ENCODE data around the gene FLT1.

Gene FLT1, protein sequence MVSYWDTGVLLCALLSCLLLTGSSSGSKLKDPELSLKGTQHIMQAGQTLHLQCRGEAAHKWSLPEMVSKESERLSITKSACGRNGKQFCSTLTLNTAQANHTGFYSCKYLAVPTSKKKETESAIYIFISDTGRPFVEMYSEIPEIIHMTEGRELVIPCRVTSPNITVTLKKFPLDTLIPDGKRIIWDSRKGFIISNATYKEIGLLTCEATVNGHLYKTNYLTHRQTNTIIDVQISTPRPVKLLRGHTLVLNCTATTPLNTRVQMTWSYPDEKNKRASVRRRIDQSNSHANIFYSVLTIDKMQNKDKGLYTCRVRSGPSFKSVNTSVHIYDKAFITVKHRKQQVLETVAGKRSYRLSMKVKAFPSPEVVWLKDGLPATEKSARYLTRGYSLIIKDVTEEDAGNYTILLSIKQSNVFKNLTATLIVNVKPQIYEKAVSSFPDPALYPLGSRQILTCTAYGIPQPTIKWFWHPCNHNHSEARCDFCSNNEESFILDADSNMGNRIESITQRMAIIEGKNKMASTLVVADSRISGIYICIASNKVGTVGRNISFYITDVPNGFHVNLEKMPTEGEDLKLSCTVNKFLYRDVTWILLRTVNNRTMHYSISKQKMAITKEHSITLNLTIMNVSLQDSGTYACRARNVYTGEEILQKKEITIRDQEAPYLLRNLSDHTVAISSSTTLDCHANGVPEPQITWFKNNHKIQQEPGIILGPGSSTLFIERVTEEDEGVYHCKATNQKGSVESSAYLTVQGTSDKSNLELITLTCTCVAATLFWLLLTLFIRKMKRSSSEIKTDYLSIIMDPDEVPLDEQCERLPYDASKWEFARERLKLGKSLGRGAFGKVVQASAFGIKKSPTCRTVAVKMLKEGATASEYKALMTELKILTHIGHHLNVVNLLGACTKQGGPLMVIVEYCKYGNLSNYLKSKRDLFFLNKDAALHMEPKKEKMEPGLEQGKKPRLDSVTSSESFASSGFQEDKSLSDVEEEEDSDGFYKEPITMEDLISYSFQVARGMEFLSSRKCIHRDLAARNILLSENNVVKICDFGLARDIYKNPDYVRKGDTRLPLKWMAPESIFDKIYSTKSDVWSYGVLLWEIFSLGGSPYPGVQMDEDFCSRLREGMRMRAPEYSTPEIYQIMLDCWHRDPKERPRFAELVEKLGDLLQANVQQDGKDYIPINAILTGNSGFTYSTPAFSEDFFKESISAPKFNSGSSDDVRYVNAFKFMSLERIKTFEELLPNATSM (N-terminal part only)

DNA sequence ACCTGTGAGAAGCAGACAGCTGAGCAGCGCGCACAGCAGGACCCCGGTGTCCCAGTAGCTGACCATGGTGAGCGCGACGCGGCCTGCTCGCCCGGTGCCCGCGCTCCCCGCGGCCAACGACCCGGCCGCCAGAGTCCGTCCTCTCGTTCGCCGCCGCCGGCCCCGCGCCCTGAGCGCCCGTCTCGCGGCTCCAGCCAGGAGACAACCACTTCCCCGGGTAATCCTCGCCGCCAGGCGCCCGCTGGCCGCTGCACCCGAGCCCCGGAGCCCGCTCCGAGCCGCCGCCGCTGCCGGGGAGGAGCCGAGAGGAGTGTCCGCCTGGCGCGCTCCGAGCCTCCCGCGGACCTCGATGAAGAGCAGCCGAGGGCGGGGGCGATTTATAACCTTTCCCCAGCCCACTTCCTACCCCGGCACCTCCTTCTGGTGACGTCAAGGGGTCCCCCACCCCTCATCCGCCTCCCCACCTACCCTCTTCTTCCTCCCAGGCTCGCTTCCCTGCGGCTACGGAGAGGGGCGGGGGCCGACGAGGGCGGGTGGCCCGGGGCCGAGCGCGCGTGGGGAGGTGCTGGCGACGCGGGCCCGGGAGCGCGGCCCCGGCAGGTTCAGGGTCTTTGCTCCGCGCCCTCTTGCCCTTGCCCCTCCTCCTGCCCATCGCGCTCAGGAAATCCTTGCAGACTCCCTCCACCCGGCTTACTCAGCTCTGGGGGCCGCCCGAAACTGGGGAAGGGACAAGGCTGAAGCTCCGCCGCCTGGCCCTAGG is at the start of gene FLT1:
Gene FLT1, minus strand, starts transcription at position 351 of the 760 bp plus-strand sequence. Its CDS starts 285 bp downstream, at position 66.
- FAIRE-seq, result no peak

DNA sequence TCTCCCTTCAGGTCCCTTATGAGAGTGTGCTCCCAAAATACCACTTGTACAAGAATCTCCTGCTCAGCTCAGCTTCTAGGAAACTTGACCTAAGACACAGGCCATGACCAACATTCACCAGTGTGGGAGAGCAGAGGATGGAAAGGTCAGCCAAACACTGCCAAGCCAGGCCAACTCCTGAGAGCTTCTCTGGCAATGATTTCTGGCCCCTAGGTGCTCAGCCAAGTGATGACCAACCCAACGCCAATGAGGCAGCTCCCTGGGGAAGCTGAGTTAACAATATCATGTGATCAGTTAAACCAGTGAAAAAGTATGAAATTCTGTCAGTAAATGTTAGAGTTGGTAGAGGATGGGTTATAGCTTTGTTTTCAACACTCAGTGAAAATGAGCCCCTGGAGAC is 49.1 kb upstream of the FLT1 start:
- no peak for FAIRE-seq

DNA sequence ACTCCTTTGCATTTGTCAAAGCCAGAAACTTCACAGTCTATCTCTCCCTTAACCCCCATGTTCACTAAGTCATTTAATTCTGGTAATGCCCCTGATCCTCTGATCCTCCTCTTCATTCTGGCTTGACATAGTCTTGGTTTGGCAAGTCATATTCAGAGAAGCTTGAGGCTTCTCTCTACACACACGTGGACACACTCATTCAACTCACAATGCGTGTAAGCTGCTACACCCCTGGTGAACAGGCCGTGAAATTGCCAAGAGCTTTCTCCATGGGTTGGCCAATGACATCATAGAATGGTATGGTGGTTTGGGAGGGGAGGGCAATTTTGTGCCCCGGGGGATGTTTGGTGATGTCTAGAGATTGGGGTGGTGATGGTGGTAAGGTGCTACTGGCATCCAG is 47.9 kb upstream of the FLT1 start:
- FAIRE-seq, result no peak

DNA sequence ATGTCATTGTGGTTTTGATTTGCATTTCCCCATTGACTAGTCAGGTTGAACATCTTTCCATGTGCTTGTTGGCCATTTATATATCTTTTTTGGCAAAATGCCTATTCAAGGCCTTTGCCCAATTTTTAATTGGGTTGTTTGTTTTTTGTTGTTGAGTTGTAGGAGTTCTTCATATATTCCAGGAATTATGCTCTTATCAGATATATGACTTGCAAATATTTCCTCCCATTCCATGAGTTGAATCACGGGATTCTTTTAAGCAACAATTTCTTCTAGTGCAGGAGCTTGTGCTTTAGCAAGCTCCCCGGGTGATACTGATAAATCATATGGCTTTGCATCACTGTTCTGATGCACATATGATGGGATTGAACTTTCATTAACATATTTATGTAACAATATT is 47.0 kb upstream of the FLT1 start:
- FAIRE-seq, result no peak

DNA sequence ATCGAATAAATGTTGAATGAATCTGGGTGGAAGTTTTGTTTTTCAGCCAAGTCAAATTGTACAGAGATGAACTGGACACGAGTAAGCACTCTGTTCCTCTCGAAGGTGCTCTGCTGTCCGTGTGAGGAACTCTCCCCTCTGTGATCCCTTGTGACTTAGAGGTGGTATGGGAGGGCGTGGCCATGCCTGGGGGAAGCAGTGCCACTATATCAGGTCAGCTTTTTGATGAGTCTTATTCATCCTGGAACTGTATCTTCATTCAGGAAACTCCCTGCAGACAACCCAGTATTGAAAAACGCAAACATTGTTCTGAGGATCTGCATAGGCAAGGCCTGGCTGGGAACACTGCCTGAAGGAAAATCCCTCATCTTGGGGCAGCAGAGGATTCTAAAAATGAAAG is 45.7 kb upstream of the FLT1 start:
- no peak for FAIRE-seq

DNA sequence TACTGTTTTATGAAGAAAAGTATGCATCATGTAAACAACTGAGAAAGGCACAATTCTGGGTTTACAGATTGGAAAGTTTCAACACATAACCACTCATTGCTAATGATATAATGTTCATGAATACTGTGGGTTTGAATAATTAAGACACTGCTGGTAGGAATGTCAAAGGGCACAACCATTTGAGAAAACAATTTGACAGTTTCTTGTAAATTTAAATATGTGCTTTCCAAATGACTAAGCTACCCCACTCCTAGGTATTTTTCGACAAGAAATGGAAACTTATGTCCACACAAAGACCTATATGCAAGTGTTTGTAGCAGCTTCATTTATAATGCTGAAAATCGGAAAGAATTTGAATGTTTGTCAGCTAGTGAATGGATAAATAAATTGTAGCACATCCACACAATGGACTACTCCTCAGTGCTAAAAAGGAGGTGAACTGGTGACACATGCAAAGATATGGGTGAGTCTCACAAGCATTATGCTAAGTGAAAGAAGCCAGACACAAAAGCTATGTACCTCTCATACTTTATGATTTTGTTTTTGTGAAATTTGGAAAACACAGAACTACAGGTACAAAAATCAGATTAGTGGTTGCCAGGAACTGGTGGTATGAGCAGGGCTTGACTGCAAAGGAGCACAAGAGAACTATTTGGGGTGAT is 44.8 kb upstream of the FLT1 start:
- FAIRE-seq, result no peak

DNA sequence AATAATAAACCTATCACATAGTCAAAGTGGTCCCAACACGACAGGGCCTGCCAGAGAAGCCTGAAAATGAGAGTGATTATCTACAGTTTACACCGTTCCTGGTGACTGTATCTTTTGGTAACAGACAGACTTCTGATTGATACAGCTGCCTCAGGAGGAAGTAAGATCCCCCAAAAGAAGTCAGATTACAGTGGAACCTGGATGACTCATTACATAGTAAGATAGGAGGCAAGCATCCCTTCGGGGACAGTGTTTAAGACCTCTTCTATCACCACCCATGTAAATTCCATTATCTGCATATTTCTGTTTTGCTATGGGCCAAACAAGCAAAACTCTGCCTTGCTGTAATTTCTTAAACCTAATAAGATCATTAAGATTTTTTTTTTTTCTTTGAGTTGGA is 44.0 kb upstream of the FLT1 start:
- FAIRE-seq, result no peak

DNA sequence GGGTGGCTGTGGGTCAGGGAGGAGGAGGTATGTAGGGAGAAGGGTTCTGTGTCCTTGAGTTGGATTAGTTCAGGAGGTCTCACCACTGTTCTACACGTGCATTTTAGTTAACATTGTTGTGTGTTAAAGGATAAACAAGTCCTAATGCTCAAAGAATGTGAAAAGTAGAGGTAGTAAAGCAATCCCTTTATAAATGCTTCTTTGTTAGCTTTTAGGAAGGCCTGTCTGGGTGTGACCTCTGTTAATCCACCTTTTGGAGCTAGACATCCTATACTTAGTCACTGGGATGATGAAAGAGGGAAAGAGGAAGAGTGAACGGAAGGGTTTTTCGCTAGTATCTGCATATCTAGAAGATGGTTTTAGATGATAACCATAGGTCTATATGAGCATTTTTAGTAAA is 42.2 kb upstream of the FLT1 start:
- FAIRE-seq, result no peak

DNA sequence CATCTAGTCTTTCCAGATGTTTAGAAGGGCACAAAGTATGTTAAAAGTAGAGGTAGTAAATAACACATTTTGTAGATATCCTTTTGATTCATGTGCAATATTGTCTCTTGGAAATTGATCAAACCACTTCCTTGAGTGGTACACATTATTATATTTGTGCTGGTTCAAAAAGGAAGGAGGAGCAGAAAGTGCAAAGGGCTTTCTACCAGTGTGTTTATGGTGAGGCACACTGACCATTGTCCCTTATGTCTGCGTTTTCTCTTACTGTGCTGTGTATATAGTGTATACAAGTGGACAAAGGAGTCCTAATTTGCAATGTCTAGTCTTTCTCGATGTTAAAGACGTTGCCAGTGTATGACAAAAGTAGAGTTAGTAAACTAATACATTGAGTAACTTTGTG is 41.4 kb upstream of the FLT1 start:
- FAIRE-seq, result no peak

DNA sequence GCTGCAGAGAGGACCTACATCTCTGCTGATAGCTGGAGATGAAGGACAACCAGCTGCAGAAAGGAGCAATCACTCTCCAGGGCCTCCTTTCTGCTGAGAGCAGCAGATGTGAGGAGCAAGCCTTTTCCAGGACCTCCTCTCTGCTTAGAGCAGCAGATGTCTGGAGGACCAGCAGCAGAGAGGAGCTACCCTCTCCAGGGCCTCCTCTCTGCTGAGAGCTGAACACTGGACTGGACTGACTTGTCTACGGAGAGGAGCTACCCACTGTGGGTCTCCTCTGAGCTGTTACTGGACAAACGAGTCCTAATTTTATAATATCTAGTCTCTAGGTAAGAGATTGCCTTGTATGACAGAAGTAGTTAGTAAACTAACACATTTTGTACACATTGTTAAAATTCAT is 40.8 kb upstream of the FLT1 start:
- no peak for FAIRE-seq

DNA sequence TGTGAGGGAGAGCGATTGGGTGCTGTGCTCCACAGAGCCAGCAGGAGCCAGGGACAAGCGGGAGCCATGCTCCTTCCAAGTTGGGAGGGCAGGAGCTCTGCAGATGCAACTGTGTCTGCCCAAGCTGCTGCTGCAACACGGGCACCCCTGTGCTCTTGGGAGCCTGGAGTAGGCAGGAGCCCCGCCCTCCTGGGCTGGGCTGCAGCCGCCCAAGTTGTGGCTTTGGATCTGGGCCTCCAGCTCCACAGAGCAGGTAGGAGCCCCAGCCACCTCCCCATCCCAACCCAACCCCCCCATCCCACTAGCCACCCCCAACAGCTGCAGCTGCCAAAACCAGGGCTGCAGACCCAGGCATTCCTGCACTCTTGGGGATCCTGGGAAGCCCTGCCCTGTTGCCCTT is 39.9 kb upstream of the FLT1 start:
- FAIRE-seq, result no peak

DNA sequence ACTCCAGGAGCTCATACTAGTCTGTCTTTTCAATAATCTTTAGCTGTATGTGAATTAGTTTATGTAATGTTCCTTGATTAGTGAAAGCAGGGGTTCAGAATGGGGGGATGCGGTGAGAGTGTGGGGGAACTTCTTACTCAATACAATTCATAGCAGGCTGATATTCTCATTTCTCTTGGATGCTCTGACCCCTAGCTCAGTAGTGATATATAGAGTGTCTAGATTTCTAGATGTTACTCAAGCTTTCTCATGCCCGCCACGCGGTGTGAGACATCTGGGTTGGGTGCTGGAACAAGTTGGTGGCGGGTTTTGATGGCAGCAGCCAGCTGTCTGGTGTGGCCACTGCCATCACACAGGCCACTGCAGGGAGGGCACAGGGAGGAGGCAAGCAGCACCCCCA is 39.3 kb upstream of the FLT1 start:
- FAIRE-seq, result no peak

DNA sequence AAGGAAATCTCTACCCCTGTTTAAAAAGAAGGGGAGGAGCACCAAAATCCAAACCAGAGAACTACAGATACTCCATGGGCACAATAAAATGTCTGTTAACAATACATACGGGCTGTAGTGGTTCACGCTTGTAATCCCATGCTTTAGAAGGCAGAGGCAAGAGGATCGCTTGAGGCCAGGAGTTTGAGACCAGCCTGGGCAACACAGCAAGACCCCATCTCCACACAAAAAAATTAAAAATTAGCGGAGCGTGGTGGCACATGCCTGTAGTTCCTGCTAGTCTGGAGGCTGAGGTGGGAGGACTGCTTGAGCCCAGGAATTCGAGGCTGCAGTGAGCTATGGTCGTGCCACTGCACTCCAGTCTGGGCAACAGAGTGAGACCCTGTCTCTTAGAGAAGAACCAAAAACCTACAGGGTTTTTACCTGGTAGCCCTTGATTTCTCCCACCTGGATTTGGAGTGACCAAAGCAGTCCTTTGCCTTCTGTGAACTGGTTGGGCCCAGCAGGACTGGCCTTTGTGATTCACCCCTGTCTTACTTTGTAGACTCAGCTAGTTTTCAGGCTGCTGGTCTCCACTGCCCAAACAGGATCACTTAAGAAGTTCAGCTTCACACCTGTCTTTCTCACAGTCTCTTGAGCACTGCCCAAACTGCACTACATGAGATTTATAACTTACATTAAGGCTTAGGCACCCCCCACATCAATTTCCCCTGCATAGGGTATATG is 38.7 kb upstream of the FLT1 start:
- FAIRE-seq, result no peak

DNA sequence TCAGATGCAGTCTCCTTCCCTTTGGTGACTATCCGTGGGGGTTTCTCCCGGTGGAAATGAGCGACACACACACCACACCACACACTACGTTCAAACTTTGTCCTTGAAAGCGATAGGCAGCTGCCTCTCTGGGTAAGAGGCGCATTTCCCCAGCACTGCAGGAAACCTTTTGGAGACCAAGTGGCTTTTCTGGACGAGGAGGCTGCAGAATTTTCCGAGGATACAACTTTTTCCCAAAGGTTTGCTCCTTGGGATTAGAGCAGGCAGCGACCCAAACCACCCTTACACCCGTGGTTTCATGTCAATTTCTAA is 38.2 kb upstream of the FLT1 start:
- FAIRE-seq, result no peak

DNA sequence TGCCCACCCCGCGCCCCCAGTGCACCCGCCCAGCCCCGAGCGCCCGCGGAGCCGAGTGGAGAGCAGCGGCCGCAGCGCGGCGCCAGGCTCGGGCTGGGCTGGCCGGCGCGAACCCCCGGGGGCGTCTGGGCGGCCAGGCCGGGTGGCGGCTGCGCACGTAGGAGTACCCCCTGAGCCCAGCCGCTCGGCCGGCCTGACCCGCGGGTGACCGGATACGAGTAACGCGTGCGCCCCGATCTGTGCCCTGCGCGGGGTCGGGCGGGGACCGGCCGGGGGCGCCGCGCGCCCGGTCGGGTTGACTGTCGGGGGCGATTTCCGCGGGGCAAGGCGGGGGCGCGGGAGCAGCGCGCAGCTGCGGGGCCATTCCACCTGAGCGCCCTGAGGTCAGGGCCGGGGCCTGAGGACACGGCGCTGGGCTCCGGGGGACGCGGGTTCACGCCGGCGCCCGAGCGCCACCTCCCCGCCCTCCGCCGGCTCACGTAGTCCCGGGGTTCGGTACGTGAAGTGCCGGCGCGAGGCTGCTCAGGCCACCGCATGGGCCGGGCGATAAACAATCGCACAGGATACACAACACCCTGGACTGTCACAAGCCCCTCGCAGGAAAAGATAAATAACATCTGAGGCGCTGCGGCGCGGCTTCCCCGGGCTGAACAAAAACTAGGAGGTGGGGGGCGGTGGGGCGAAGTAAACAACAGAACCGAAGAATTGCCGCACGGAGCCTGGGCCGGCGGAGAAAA is 37.6 kb upstream of the FLT1 start:
- no peak for FAIRE-seq

DNA sequence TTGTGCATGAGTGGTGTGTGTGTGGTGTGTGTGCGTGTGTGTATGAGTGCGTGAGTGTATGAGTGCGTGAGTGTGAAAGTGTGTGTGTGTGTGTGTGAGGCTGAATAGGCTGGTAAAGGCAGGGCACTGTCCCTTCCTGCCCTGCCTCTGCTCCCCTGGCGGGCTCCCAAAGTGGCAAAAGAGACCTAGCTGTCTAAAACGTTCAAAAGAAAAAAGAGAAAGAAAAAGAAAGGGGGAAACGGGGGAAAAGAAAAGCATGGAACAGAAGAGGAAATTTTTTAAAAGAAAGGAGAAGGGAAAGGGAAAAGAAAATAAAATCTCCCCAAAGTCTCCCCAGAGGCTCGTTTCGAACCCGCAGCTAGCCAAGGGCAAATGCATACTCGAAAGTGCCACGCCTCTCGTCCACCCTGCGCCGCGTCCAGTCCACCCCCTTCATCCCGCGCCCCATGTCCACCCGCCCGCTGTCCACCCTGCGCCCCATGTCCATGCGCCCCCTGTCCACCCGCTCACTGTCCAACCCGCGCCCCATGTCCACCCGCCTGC is 37.0 kb upstream of the FLT1 start:
- no peak for FAIRE-seq

DNA sequence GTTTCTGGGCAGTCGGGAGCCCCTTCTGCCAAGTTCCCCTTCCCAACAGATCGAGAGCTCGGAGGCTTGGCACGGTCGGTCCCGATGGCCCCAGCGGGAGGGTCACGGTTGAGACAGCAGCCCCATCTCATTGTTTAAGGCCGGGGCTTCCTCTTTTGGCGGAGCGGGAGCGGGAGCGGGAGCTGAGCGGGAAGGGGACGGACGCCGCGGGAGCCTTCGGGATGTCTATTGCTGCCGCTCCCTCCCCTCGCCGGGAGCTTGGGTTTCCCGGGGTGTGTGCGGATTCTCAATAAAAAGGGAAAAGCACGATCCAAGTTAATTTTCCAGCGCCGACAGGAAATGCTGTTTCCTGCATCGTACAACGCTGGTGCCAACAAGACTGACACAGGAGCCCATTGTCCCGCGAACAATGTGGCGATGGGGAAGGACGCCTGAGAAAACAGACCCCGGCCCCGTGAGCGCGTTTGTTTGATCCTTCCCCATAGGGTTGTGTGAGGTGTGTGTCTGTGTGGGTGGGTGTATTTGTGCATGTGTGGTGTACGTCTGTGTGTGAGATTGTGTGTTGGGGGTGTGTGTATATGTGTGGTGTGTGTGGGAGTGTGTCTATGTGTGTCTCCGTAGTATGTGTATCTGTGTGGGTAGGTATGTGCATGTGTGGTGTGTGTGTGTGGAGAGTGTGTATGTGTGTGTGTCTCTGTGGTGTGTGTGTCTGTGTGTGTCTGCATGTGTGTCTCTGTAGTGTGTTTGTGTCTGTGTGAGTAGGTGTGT is 36.3 kb upstream of the FLT1 start:
- no peak for FAIRE-seq

DNA sequence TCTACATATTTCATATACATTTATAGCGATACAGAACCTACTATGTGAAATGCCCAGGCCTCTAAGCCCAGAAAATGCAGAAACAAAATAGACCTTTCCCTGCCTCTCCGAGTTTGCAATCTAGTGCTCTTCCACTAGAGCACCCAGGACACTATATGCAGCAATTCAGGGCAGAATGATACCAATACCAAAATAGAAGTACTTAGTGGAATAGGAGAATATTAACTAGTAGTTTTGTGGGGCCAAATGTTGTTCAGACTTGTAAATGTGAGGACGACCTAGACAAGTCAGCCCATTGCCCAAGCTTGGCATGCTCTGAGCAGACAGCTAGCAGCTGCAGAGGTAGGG is 35.8 kb upstream of the FLT1 start:
- FAIRE-seq, result no peak

DNA sequence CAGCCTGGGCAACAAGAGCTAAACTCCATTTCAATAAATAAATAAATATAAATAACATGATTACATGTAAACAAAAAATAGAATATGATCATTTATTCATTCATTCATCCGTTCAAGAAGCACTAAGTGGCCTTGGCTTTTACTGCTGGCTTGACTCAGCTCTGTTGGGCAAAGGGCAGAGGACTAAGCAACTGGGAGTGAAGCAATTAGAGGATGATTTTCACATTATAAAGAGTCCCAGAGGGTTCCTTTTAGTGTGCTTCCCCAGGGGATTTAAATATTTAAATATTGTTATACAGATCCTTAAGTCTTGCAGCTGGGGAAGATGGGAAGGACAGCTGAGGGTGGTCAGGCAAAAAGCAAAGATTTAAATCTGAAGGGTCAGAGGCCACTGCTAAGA is 34.9 kb upstream of the FLT1 start:
- FAIRE-seq, result no peak

DNA sequence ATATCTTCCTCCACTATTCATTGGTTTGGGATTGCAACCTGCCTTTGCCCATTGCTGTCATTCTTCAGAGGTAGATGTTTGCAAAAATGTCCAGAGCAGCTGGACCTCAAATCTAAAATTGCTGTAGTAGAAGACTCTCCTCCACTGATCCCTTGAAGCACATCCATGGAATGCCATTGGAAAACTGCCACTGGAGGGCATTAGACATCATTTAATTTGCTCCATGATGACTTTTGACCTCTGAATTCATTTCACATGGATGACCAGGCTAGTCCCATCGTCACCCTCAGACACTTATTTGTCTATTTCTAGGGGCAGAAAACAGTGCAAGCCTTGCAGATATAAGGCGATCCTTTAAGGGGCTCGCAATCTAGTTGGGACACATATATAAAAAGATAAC is 33.9 kb upstream of the FLT1 start:
- FAIRE-seq, result no peak
